Hepatic stellate cell (primary cell): Measurements from ENCODE around the gene CCL16.
"Not testable (repeated sequence)": the region's sequence is repeated elsewhere in the genome, so short reads cannot be mapped to it uniquely, and the experiment has no call there.

Source experiments
- DNase-seq: peaks from one replicate; pipeline ENCODE4 v3.0.0; 2011; ENCODE audit warnings: low spot score

The CCL16 gene

GRCh38 chr17:35981246-35981645 is at the start of gene CCL16:
Gene CCL16, minus strand, starts transcription at chr17:35981497. Its CDS starts 77 bp downstream, at chr17:35981420.
- DNase-seq: no peak

GRCh38 chr17:36030956-36031355 is 49.7 kb upstream of the CCL16 start:
- DNase-seq: no peak

GRCh38 chr17:36027761-36028160 is 46.5 kb upstream of the CCL16 start:
- DNase-seq: no peak

- DNase-seq: no peak
Observed at GRCh38 chr17:36024106-36024869, 43.0 kb upstream of the CCL16 start.

GRCh38 chr17:36019423-36019822 is 38.1 kb upstream of the CCL16 start:
- no peak for DNase-seq

GRCh38 chr17:36017799-36018198 is 36.5 kb upstream of the CCL16 start, which contains the start of gene CCL23:
Gene CCL23, minus strand, starts transcription at chr17:36017972. Its CDS starts 75 bp downstream, at chr17:36017897.
- no peak for DNase-seq

- DNase-seq: no peak
Observed at GRCh38 chr17:36016555-36016954, 35.3 kb upstream of the CCL16 start.

GRCh38 chr17:36015895-36016294 is 34.6 kb upstream of the CCL16 start:
- not testable (repeated sequence) for DNase-seq

GRCh38 chr17:36014946-36015345 is 33.6 kb upstream of the CCL16 start:
- no peak for DNase-seq

GRCh38 chr17:36011201-36011600 is 29.9 kb upstream of the CCL16 start:
- DNase-seq: no peak

GRCh38 chr17:36008998-36009665 is 27.8 kb upstream of the CCL16 start:
- no peak for DNase-seq

- no peak for DNase-seq
Observed at GRCh38 chr17:36004594-36005108, 23.4 kb upstream of the CCL16 start.

GRCh38 chr17:36002631-36003030 is 21.3 kb upstream of the CCL16 start:
- DNase-seq: no peak

- DNase-seq: no peak
Observed at GRCh38 chr17:36001862-36002603, 20.7 kb upstream of the CCL16 start.

- DNase-seq: no peak
Observed at GRCh38 chr17:36001110-36001771, 19.9 kb upstream of the CCL16 start, which contains the start of gene CCL15. Gene CCL15, minus strand, starts transcription at chr17:36001553. Its CDS starts 61 bp downstream, at chr17:36001492.

GRCh38 chr17:36000732-36001109 is 19.4 kb upstream of the CCL16 start:
- no peak for DNase-seq

GRCh38 chr17:35998756-35999155 is 17.5 kb upstream of the CCL16 start:
- no peak for DNase-seq

GRCh38 chr17:35998018-35998545 is 16.8 kb upstream of the CCL16 start:
- no peak for DNase-seq

GRCh38 chr17:35995346-35995745 is 14.0 kb upstream of the CCL16 start:
- not testable (repeated sequence) for DNase-seq

- DNase-seq: no peak
Observed at GRCh38 chr17:35991075-35991474, 9.8 kb upstream of the CCL16 start.

GRCh38 chr17:35988164-35988563 is 6.9 kb upstream of the CCL16 start:
- no peak for DNase-seq

GRCh38 chr17:35986643-35987042 is 5.3 kb upstream of the CCL16 start, which contains the start of gene CCL14:
Gene CCL14, minus strand, starts transcription at chr17:35986729. Its CDS starts 80 bp downstream, at chr17:35986649.
- no peak for DNase-seq
